ENCODE results near the gene TSPOAP1. TPM values are rescaled to one million over a fixed set of nuclear protein-coding genes. Genes with fewer than 3 reads are reported as not detected.
A peak's percentile ranks its signal among the peaks of the same experiment; 100 is the strongest.

Gene TSPOAP1
- total RNA-seq, 1 donor = 0.86 TPM

- no peak for TF ChIP-seq CTCF (IDR thresholded peaks at IDR 0.05; ENCODE audit: insufficient read depth, low read depth, low read length)
- no peak overlapping the region for H3K4me3 ChIP-seq (ENCODE audit: low read depth, low read length)
- DNase-seq (ENCODE audit: low read depth) = no peak
Observed at GRCh38 chr17:58319173-58320162, 9.1 kb downstream of the TSPOAP1 start.

- no peak for TF ChIP-seq CTCF (IDR thresholded peaks at IDR 0.05; ENCODE audit: insufficient read depth, low read depth, low read length)
- DNase-seq (ENCODE audit: low read depth) = no peak
- H3K4me3 ChIP-seq (ENCODE audit: low read depth, low read length) = no peak overlapping the region
Observed at GRCh38 chr17:58318627-58319172, 9.9 kb downstream of the TSPOAP1 start.

GRCh38 chr17:58318065-58318481 is 10.5 kb downstream of the TSPOAP1 start:
- no peak for DNase-seq (ENCODE audit: low read depth)
- TF ChIP-seq CTCF (IDR thresholded peaks at IDR 0.05; ENCODE audit: insufficient read depth, low read depth, low read length) = no peak
- no peak overlapping the region for H3K4me3 ChIP-seq (ENCODE audit: low read depth, low read length)

- DNase-seq (ENCODE audit: low read depth) = peak; percentile 41
- no peak overlapping the region for H3K4me3 ChIP-seq (ENCODE audit: low read depth, low read length)
- peak; percentile 87 for TF ChIP-seq CTCF (IDR thresholded peaks at IDR 0.05; ENCODE audit: insufficient read depth, low read depth, low read length)
Observed at GRCh38 chr17:58317421-58318064, 11.1 kb downstream of the TSPOAP1 start.

GRCh38 chr17:58316260-58316960 is 12.2 kb downstream of the TSPOAP1 start:
- TF ChIP-seq CTCF (IDR thresholded peaks at IDR 0.05; ENCODE audit: insufficient read depth, low read depth, low read length) = no peak
- DNase-seq (ENCODE audit: low read depth) = no peak
- H3K4me3 ChIP-seq (ENCODE audit: low read depth, low read length) = no peak overlapping the region

- DNase-seq (ENCODE audit: low read depth) = no peak
- no peak overlapping the region for H3K4me3 ChIP-seq (ENCODE audit: low read depth, low read length)
- TF ChIP-seq CTCF (IDR thresholded peaks at IDR 0.05; ENCODE audit: insufficient read depth, low read depth, low read length) = no peak
Observed at GRCh38 chr17:58315750-58316149, 12.8 kb downstream of the TSPOAP1 start.
